Breast epithelium (tissue), 4 donors: ENCODE results near the gene BCL2. TPM values are rescaled to one million over a fixed set of nuclear protein-coding genes. Genes with fewer than 3 reads are reported as not detected.

Source experiments
- DNase-seq, 2 donors: peaks; one replicate each; pipeline ENCODE4 v3.0.0-alpha.2; 2019; ENCODE audit warnings: low spot score in 2 of 2
- H3K27ac ChIP-seq, 2 donors: fragments of 200-600 bp; sonication (generic) in 1 of 2; one replicate each; pipeline ENCODE4 v1.5.1; 2016 to 2019; ENCODE audit warnings: mild to moderate bottlenecking in 1 of 2
- H3K27me3 ChIP-seq, 2 donors: fragments of 200-600 bp; sonication (generic) in 1 of 2; one replicate each; pipeline versions ENCODE4 v1.5.1 to v1.6.0; 2017 to 2019; ENCODE audit warnings: control low read depth in 1 of 2, mild to moderate bottlenecking in 1 of 2
- H3K36me3 ChIP-seq: fragments of 200-600 bp; one replicate; pipeline ENCODE4 v1.5.1; 2019
- H3K4me1 ChIP-seq, 2 donors: fragments of 200-600 bp; sonication (generic); one replicate each; pipeline ENCODE4 v1.5.1; 2016 to 2019; ENCODE audit warnings: control low read depth in 1 of 2
- H3K4me3 ChIP-seq, 3 donors: fragments of 200-600 bp; sonication (generic); 1 replicate in 2 of 3; 2 replicates in 1 of 3; pipeline ENCODE4 v1.5.1; 2016 to 2019; ENCODE audit warnings: mild to moderate bottlenecking in 3 of 3, moderate library complexity in 2 of 3
- H3K9me3 ChIP-seq, 2 donors: fragments of 200-600 bp; sonication (generic) in 1 of 2; one replicate each; pipeline ENCODE4 v1.5.1; 2016 to 2019; ENCODE audit warnings: control low read depth in 1 of 2
- CTCF ChIP-seq, 3 donors: fragments of 450-650 bp; IDR thresholded peaks; one replicate each; pipeline ENCODE4 v1.5.1; 2016 to 2017; ENCODE audit warnings: antibody characterized with exemption in 3 of 3, mild to moderate bottlenecking in 3 of 3, moderate library complexity in 3 of 3
- POLR2A ChIP-seq: fragments of 450-650 bp; IDR thresholded peaks from one replicate; pipeline ENCODE4 v1.6.1; 2016; ENCODE audit warnings: antibody characterized with exemption, mild to moderate bottlenecking, moderate library complexity
- POLR2AphosphoS5 ChIP-seq, 3 donors: sonication (generic); formaldehyde crosslinking; IDR thresholded peaks; one replicate each; pipeline ENCODE4 v1.6.1; 2017; ENCODE audit warnings: antibody characterized with exemption in 3 of 3
- intact Hi-C: fragments of 100-400 bp; cut with DNase I; formaldehyde crosslinking; loops from one replicate; pipeline ENCODE4 v1.15.1; 2023; ENCODE audit warnings: low total_unique reads
- total RNA-seq, 3 donors: library from RNA; depleted of rRNA; stranded (reverse); fragments of >200 nt; gene quantifications; one replicate each; pipeline ENCODE4 v1.1.0, GENCODE V29; 2016

Gene BCL2
- total RNA-seq, 3 donors from 2014 or later, result 41.3 to 82.5 (median 43.6) TPM

GRCh38 chr18:63148449-63149301, 170.9 kb downstream of the BCL2 start:
- Histone ChIP-seq H3K36me3 (no peaks in the 10 kb centered on the region), H3K4me1 (peaks cover 0 to 26% of the 10 kb centered on the region in 2 donors), H3K27me3 (no peaks in the 10 kb centered on the region), H3K27ac (peak overlapping the region; percentile 63 to 70), H3K9me3 (no peaks in the 10 kb centered on the region), H3K4me3 (no peak overlapping the region)
- no peak for DNase-seq
- intact Hi-C loops, result loop anchor here (10.0 kb wide), 1 partner anchor 76 kb away; no protein-coding TSS in a partner anchor
- TF ChIP-seq POLR2A (no peak), POLR2AphosphoS5 (IDR thresholded peaks at IDR 0.05) (no peak), CTCF (IDR thresholded peaks at IDR 0.05) (no peak)

- intact Hi-C loops, result loop anchor here (10.0 kb wide), 1 partner anchor 77 kb away; no protein-coding TSS in a partner anchor
- TF ChIP-seq POLR2AphosphoS5 (IDR thresholded peaks at IDR 0.05) (no peak), CTCF (IDR thresholded peaks at IDR 0.05) (no peak), POLR2A (no peak)
- Histone ChIP-seq H3K9me3 (no peaks in the 10 kb centered on the region), H3K27ac (peak overlapping the region; percentile 49 to 70), H3K4me3 (no peak overlapping the region), H3K27me3 (no peaks in the 10 kb centered on the region), H3K4me1 (peaks cover 0 to 26% of the 10 kb centered on the region in 2 donors), H3K36me3 (no peaks in the 10 kb centered on the region)
- no peak for DNase-seq
Measured at GRCh38 chr18:63147973-63148372, 171.6 kb downstream of the BCL2 start.

GRCh38 chr18:63146828-63147409, 172.7 kb downstream of the BCL2 start:
- no peak for TF ChIP-seq CTCF (IDR thresholded peaks at IDR 0.05)
- no peak for TF ChIP-seq POLR2AphosphoS5 (IDR thresholded peaks at IDR 0.05)
- no peak for TF ChIP-seq POLR2A
- Histone ChIP-seq H3K36me3 (no peaks in the 10 kb centered on the region), H3K4me3 (no peak overlapping the region), H3K27ac (peak overlapping the region; percentile 49 to 70), H3K27me3 (no peaks in the 10 kb centered on the region), H3K4me1 (peaks cover 0 to 26% of the 10 kb centered on the region in 2 donors), H3K9me3 (no peaks in the 10 kb centered on the region)
- no peak for DNase-seq
- intact Hi-C loops, result loop anchor here (10.0 kb wide), 1 partner anchor 78 kb away; no protein-coding TSS in a partner anchor

GRCh38 chr18:63145851-63146555, 173.6 kb downstream of the BCL2 start:
- TF ChIP-seq CTCF (IDR thresholded peaks at IDR 0.05) (no peak), POLR2A (no peak), POLR2AphosphoS5 (IDR thresholded peaks at IDR 0.05) (no peak)
- Histone ChIP-seq H3K9me3 (no peaks in the 10 kb centered on the region), H3K36me3 (no peaks in the 10 kb centered on the region), H3K27me3 (no peaks in the 10 kb centered on the region), H3K4me3 (peak overlapping the region in 2 of 3 donors; percentile 7 to 54), H3K4me1 (peaks cover 0 to 26% of the 10 kb centered on the region in 2 donors), H3K27ac (peak overlapping the region; percentile 46 to 78)
- intact Hi-C loops, result loop anchor here (10.0 kb wide), 1 partner anchor 79 kb away; no protein-coding TSS in a partner anchor
- no peak for DNase-seq
